Body of pancreas (tissue), 4 donors: Measurements from ENCODE around the gene KRT34. TPM values are rescaled to one million over a fixed set of nuclear protein-coding genes. Genes with fewer than 3 reads are reported as not detected.
"Not testable (repeated sequence)": the region's sequence is repeated elsewhere in the genome, so short reads cannot be mapped to it uniquely, and the experiment has no call there.

Experiments
- ATAC-seq: fragments of 150-250 bp; one replicate; pipeline ENCODE4 v1.9.1; 2016
- DNase-seq, 4 donors: peaks; one replicate each; pipeline ENCODE4 v3.0.0-alpha.2; 2019
- H3K27ac ChIP-seq, 4 donors: fragments of 200-600 bp; sonication (generic); 1 replicate in 3 of 4; 2 replicates in 1 of 4; pipeline versions ENCODE4 v1.5.1 to v1.6.1; 2016 to 2019; ENCODE audit warnings: mild to moderate bottlenecking in 1 of 4, mixed read lengths in 1 of 4, moderate library complexity in 1 of 4
- H3K27me3 ChIP-seq, 2 donors: fragments of 200-600 bp; sonication (generic); one replicate each; pipeline ENCODE4 v1.6.0; 2016; ENCODE audit warnings: mild to moderate bottlenecking in 1 of 2
- H3K36me3 ChIP-seq, 2 donors: fragments of 200-600 bp; sonication (generic); replicated peaks in 1 of 2; 2 replicates each; pipeline ENCODE4 v1.5.1; 2016; ENCODE audit warnings: low read depth in 2 of 2; ENCODE audit not compliant: insufficient read depth in 1 of 2
- H3K4me1 ChIP-seq: fragments of 200-600 bp; sonication (generic); one replicate; pipeline ENCODE4 v1.6.0; 2016
- H3K4me3 ChIP-seq, 2 donors: fragments of 200-600 bp; sonication (generic); 1 replicate in 1 of 2; 2 replicates in 1 of 2; pipeline ENCODE4 v1.5.1; 2016 to 2019
- H3K9me3 ChIP-seq, 3 donors: fragments of 200-600 bp; sonication (generic); 1 replicate in 2 of 3; 2 replicates in 1 of 3; pipeline ENCODE4 v1.5.1; 2016
- CTCF ChIP-seq, 7 experiments: fragments of 450-650 bp in 4 of 7; fragments of 200-600 bp in 3 of 7; sonication (generic) in 3 of 7; IDR thresholded peaks; one replicate each; pipeline ENCODE4 v1.5.1; 2016 to 2019; ENCODE audit warnings: antibody characterized with exemption in 7 of 7
- POLR2A ChIP-seq, 3 donors: fragments of 450-650 bp; IDR thresholded peaks; one replicate each; pipeline ENCODE4 v1.6.1; 2016; ENCODE audit warnings: antibody characterized with exemption in 3 of 3, mild to moderate bottlenecking in 2 of 3
- WGBS, 2 donors: methylation state at CpG; one replicate each; pipeline ENCODE4 v1.1.5; 2017; 5-methylcytosine and 5-hydroxymethylcytosine counted together
- intact Hi-C: fragments of 100-400 bp; cut with DNase I; formaldehyde crosslinking; loops from one replicate; pipeline ENCODE4 v1.15.1; 2023
- total RNA-seq, 2 donors: library from RNA; depleted of rRNA; stranded (reverse); fragments of >200 nt; gene quantifications; one replicate each; pipeline ENCODE4 v1.1.0, GENCODE V29; 2016

Gene KRT34
- total RNA-seq, 2 donors from 2014 or later = not detected

- no peaks in the 10 kb centered on the region for H3K4me1 ChIP-seq
- intact Hi-C loops = no loop called here
- no peaks in the 10 kb centered on the region for H3K27me3 ChIP-seq
- no peak within 1 kb of the TSS for H3K4me3 ChIP-seq
- no peaks in the 10 kb centered on the region for H3K36me3 ChIP-seq
- no peaks in the 10 kb centered on the region for H3K9me3 ChIP-seq
- DNase-seq = no peak
- H3K27ac ChIP-seq = no peak within 1 kb of the TSS
- 80 to 82% methylated on average over 16 of the region's 16 CpGs for WGBS, 2 donors
- TF ChIP-seq POLR2A (IDR thresholded peaks at IDR 0.05) = no peak
- TF ChIP-seq CTCF (IDR thresholded peaks at IDR 0.05) = no peak
- ATAC-seq = no peak
These were observed 15.0 kb upstream of the KRT34 start, which contains the start of gene KRT31 for GRCh38 chr17:41396996-41397660. Gene KRT31 (minus strand): TSS chr17:41397608. CDS start chr17:41397539, 69 bp downstream.

- intact Hi-C loops = no loop called here
- DNase-seq (no peak), ATAC-seq (no peak)
- no peaks in the 10 kb centered on the region for H3K27me3 ChIP-seq
- no peaks in the 10 kb centered on the region for H3K4me1 ChIP-seq
- 87% methylated on average over 7 of the region's 7 CpGs for WGBS, 2 donors
- no peak overlapping the region for H3K27ac ChIP-seq
- TF ChIP-seq POLR2A (IDR thresholded peaks at IDR 0.05) (no peak), CTCF (IDR thresholded peaks at IDR 0.05) (no peak)
- H3K36me3 ChIP-seq = no peaks in the 10 kb centered on the region
- no peaks in the 10 kb centered on the region for H3K9me3 ChIP-seq
- no peak overlapping the region for H3K4me3 ChIP-seq
These were observed 14.2 kb upstream of the KRT34 start for GRCh38 chr17:41396340-41396739.

- H3K4me1 ChIP-seq = no peaks in the 10 kb centered on the region
- DNase-seq = no peak
- H3K4me3 ChIP-seq = no peak overlapping the region
- intact Hi-C loops = no loop called here
- H3K9me3 ChIP-seq = no peaks in the 10 kb centered on the region
- WGBS, 2 donors = 63 to 93% methylated on average over 1 of the region's 1 CpG
- H3K27ac ChIP-seq = no peak overlapping the region
- H3K36me3 ChIP-seq = no peaks in the 10 kb centered on the region
- no peaks in the 10 kb centered on the region for H3K27me3 ChIP-seq
- TF ChIP-seq CTCF (IDR thresholded peaks at IDR 0.05) (no peak), POLR2A (IDR thresholded peaks at IDR 0.05) (no peak)
- no peak for ATAC-seq
These were observed 13.5 kb upstream of the KRT34 start for GRCh38 chr17:41395611-41396010.

- intact Hi-C loops, ATAC-seq, H3K27ac ChIP-seq, H3K4me1 ChIP-seq, H3K9me3 ChIP-seq, H3K27me3 ChIP-seq, H3K36me3 ChIP-seq, DNase-seq, H3K4me3 ChIP-seq: not testable (repeated sequence)
- 17 to 79% methylated on average over 1 to 9 of the region's 12 CpGs for WGBS, 2 donors
These were observed 12.9 kb upstream of the KRT34 start for GRCh38 chr17:41395044-41395443.

- Histone ChIP-seq H3K36me3 (no peaks in the 10 kb centered on the region), H3K4me3 (no peak overlapping the region), H3K4me1 (no peaks in the 10 kb centered on the region), H3K27ac (no peak overlapping the region), H3K9me3 (no peaks in the 10 kb centered on the region), H3K27me3 (no peaks in the 10 kb centered on the region)
- ATAC-seq = no peak
- no peak for DNase-seq
- intact Hi-C loops = no loop called here
- TF ChIP-seq POLR2A (IDR thresholded peaks at IDR 0.05) = no peak
- no peak for TF ChIP-seq CTCF (IDR thresholded peaks at IDR 0.05)
- 61 to 76% methylated on average over 5 to 10 of the region's 10 CpGs for WGBS, 2 donors
These were observed 12.3 kb upstream of the KRT34 start for GRCh38 chr17:41394254-41394996.
